GM18507 (cell line): ENCODE measurements around the gene MBD3L3.
A peak's percentile ranks its signal among the peaks of the same experiment; 100 is the strongest.
"Not testable (repeated sequence)": the region's sequence is repeated elsewhere in the genome, so short reads cannot be mapped to it uniquely, and the experiment has no call there.

ENCODE experiments used
- DNase-seq: peaks from one replicate; pipeline ENCODE4 v3.0.0; 2011; ENCODE audit warnings: low read depth; ENCODE audit not compliant: insufficient read length; ENCODE audit errors: extremely low spot score
- FAIRE-seq: peaks from 2 replicates; lab custom pipeline; 2011; peaks lifted over from hg19 to GRCh38; lab: Jason Lieb, UNC

MBD3L3 gene

DNA sequence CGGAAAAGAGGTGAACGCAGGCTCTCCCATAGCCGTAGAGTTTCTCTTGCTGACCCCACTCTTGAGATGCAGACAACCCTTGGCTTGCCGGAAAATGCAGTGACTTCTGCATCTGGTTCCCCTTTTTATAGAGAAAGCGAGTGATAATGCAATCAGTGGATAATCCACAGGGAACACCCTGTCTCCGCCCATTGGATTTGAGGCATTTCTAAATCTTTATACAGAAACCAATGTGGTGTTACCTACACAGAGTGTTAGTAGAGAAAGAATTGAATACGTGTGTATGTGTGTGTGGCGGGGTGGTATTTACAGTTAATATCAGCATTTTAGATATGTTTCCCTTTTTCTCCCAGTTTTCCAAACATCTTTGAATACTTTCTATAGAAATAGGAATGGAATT lies at the start of gene MBD3L3:
Gene MBD3L3 (minus strand): TSS at position 101 of the 400 bp plus-strand sequence. CDS start 71 bp downstream, at position 30.
- not testable (repeated sequence) for FAIRE-seq, DNase-seq

GRCh38 chr19:7106711-7107657 lies 48.5 kb upstream of the MBD3L3 start:
- FAIRE-seq (no peak), DNase-seq (no peak)

GRCh38 chr19:7104747-7105447 lies 46.4 kb upstream of the MBD3L3 start:
- DNase-seq (peak; percentile 9), FAIRE-seq (peak; percentile 61)

- FAIRE-seq (no peak), DNase-seq (no peak)
Observed at GRCh38 chr19:7101498-7102253, 43.2 kb upstream of the MBD3L3 start.

DNA sequence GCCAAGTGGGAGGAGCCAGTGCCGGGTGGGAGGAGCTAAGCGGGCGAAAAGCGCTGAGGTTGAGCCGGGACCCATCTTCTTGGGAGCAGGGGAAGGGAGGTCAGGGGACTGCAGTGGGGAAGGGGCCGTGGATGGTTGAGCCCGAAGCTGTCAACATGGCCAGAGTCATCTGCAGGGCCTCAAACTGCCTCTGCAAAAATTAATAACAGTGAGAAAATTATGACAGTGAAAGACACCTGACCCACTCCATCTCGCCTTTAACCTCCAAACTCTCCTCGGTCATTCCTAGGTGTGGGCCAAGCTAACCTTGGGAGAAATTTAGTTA lies 41.1 kb upstream of the MBD3L3 start:
- FAIRE-seq (no peak), DNase-seq (no peak)

GRCh38 chr19:7098701-7099596 lies 40.5 kb upstream of the MBD3L3 start:
- peak; percentile 98 for FAIRE-seq
- peak; percentile 78 for DNase-seq

DNA sequence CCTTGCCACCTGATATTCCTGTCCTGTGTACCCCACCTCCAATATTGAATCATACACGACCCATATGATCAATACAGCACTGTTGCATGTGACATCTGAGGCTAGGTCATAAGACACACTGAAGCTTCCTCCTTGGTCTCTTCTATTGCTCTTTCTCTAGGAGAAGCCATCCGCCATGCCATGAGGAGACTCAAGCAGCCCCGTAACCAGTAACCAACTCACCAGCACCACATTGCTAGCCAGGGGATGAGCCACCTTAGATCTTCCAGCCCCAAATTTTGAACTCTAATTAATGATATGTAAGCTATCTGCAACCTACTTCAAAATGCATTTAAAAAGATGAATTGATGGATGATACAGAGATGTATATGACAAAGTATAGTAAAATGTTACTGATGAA lies 39.6 kb upstream of the MBD3L3 start:
- FAIRE-seq: no peak

GRCh38 chr19:7088999-7089398 lies 30.5 kb upstream of the MBD3L3 start:
- no peak for FAIRE-seq
- no peak for DNase-seq

More for the DNA sequence above, 39.6 kb upstream of the MBD3L3 start:
- no peak for DNase-seq

- FAIRE-seq (peak; percentile 12), DNase-seq (no peak)
Observed at GRCh38 chr19:7083076-7083956, 24.8 kb upstream of the MBD3L3 start.

GRCh38 chr19:7078008-7078407 lies 19.5 kb upstream of the MBD3L3 start:
- FAIRE-seq (no peak), DNase-seq (no peak)

DNA sequence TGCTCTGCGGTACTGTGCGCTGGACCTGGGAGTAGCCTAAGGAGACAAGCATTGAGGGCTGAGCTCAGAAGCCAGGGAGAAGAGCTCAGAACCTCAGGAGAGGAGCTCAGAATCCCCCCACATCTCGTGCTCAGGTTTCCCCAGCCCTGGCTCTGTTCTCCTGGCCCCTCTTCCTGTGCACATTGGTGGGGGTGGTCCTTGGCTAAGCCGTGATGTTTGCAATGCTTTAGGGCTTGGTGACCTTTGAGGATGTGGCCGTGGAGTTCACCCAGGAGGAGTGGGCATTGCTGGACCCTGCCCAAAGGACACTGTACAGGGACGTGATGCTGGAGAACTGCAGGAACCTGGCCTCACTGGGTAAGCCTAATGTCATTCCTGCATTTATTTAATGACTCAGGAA lies 17.7 kb upstream of the MBD3L3 start:
- no peak for DNase-seq
- FAIRE-seq: no peak

DNA sequence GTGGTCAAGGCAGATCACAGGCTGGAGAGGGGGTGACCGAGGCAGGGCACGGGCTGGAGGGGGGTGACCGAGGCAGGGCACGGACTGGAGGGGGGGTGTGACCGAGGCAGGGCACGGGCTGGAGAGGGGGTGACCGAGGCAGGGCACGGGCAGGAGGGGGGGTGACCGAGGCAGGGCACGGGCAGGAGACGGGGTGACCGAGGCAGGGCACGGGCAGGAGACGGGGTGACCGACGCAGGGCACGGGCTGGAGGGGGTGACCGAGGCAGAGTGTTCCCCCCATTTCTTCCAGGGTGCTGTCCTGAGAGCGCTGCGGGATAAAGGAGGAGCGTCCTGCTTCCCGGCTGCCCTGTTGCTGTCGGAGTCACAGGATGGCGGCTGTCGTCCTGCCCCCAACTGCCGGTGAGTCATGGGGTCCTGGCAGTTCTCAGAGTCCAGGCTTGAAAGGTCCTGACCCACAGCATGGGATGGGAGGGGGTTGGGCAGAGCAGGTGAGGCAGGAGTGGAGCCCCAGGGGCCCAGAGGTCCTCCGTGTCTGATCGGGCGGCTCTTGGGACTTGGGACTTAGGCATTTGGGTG lies 16.3 kb upstream of the MBD3L3 start:
- no peak for FAIRE-seq
- DNase-seq: no peak

GRCh38 chr19:7072541-7072940 lies 14.1 kb upstream of the MBD3L3 start:
- no peak for DNase-seq
- FAIRE-seq: no peak

GRCh38 chr19:7069904-7070226 lies 11.4 kb upstream of the MBD3L3 start:
- no peak for DNase-seq

DNA sequence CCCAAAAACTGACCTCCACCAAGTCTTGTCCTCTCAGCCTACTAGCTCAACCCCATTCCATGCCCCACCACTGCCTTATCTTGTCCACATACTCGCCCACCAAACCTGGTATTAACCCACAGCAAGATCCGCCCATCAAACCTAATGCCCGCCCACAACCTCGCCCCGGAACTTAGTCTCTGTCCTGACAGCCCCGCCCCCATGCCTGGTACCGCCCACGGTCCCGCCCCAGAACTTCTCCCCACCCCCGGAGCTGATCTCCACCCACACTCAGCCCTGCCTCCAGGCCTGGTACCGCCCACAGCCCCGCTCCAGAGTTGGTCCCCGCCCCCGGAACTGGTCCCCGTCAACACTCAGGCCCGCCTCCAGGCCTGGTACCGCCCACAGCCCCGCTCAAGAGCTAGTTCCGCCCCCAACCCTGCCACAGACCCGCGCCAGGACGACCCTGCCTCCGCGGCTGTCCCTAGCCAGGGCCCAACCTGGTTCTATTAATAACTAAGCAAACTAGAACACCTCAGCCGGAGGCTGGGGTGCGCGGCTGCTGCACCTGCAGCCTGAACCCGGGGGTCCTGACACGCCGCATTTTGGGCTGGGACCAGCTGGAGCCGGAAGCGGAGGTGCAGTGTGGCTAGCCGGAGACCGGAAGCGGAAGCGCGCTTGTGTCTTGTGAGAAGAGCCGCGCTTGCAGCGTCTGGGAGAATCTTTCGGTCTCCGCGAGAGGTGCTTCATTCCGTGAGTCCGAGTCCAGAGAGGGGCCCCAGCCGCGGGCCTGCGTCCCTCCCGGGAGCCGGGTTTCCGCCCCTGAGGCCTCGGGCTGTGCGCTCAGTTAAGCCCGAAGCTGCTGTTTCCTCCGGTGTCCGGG lies 10.8 kb upstream of the MBD3L3 start, which contains the start of gene ZNF557:
Gene ZNF557 (plus strand): TSS at position 662 of the 862 bp plus-strand sequence. CDS start 5,372 bp downstream, outside the sequence.
- DNase-seq (peak; percentile 89), FAIRE-seq (peak; percentile 98)

More at GRCh38 chr19:7069904-7070226, 11.4 kb upstream of the MBD3L3 start:
- FAIRE-seq: no peak

GRCh38 chr19:7068599-7068998 lies 10.1 kb upstream of the MBD3L3 start:
- no peak for FAIRE-seq
- DNase-seq: no peak

DNA sequence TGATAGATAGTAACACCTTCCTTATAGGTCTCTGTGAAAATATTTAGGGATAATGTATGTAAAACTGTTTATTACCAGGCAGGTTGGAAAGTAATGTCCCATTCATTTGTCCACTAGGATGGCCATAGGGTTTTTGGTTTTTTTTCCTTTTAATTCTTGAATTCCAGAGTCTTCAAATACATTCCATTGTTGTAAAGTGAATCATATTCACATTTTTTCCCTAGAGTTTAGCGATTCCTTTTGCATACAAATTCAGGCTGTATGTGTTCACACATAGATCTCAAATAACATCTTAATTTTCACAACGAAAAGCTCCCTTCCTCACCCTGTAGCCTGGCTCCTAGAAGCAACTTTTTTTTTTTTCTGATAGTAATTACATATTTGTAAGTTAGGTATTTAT lies 9.2 kb upstream of the MBD3L3 start:
- DNase-seq (no peak), FAIRE-seq (no peak)
